HG02623 (cell line): Measurements from ENCODE around the gene KRTAP10-1.

ENCODE experiments used
- ATAC-seq: cut with Tn5 transposase; IDR thresholded peaks from one replicate; pipeline ENCODE4 v1.9.1; 2021; ENCODE audit warnings: moderate library complexity; ENCODE audit not compliant: unreplicated experiment

Gene KRTAP10-1

GRCh38 chr21:44549525-44550211, 9.7 kb upstream of the KRTAP10-1 start:
- ATAC-seq: no peak

- ATAC-seq: no peak
Measured at GRCh38 chr21:44548922-44549321, 8.9 kb upstream of the KRTAP10-1 start.

- ATAC-seq: no peak
Measured at GRCh38 chr21:44548381-44548780, 8.4 kb upstream of the KRTAP10-1 start.

GRCh38 chr21:44547656-44548331, 7.8 kb upstream of the KRTAP10-1 start:
- no peak for ATAC-seq

GRCh38 chr21:44544566-44544965, 4.6 kb upstream of the KRTAP10-1 start:
- ATAC-seq: no peak

- ATAC-seq: no peak
Measured at GRCh38 chr21:44542716-44543115, 2.7 kb upstream of the KRTAP10-1 start.

GRCh38 chr21:44540741-44541288, 820 bp upstream of the KRTAP10-1 start:
- ATAC-seq: no peak

- ATAC-seq: no peak
Measured at GRCh38 chr21:44539046-44539445, 949 bp downstream of the KRTAP10-1 start.

- no peak for ATAC-seq
Measured at GRCh38 chr21:44537930-44538911, 1.8 kb downstream of the KRTAP10-1 start.

- ATAC-seq: no peak
Measured at GRCh38 chr21:44535963-44536362, 4.0 kb downstream of the KRTAP10-1 start.

- no peak for ATAC-seq
Measured at GRCh38 chr21:44534688-44535087, 5.3 kb downstream of the KRTAP10-1 start.

GRCh38 chr21:44533891-44534627, 5.9 kb downstream of the KRTAP10-1 start:
- ATAC-seq: no peak

GRCh38 chr21:44533121-44533890, 6.7 kb downstream of the KRTAP10-1 start:
- no peak for ATAC-seq

GRCh38 chr21:44532712-44533111, 7.3 kb downstream of the KRTAP10-1 start:
- no peak for ATAC-seq

- no peak for ATAC-seq
Measured at GRCh38 chr21:44531606-44532564, 8.1 kb downstream of the KRTAP10-1 start.

- no peak for ATAC-seq
Measured at GRCh38 chr21:44530903-44531605, 8.9 kb downstream of the KRTAP10-1 start.

- no peak for ATAC-seq
Measured at GRCh38 chr21:44530221-44530902, 9.6 kb downstream of the KRTAP10-1 start.
